D721Med (cell line): ENCODE results near the gene RSPH4A.

Experiments
- DNase-seq: peaks from one replicate; pipeline ENCODE4 v3.0.0; 2011; ENCODE audit warnings: low spot score; ENCODE audit not compliant: insufficient read length
- FAIRE-seq: peaks from 2 replicates; lab custom pipeline; 2011; peaks lifted over from hg19 to GRCh38; lab: Jason Lieb, UNC
- TF ChIP-seq, protein P1 (sequence below): IDR thresholded peaks from 2 replicates; pipeline ENCODE4 v1.5.1; 2012; ENCODE audit warnings: mild to moderate bottlenecking, control low read depth; ENCODE audit not compliant: insufficient read depth; ENCODE audit errors: missing control alignments

Gene RSPH4A

DNA sequence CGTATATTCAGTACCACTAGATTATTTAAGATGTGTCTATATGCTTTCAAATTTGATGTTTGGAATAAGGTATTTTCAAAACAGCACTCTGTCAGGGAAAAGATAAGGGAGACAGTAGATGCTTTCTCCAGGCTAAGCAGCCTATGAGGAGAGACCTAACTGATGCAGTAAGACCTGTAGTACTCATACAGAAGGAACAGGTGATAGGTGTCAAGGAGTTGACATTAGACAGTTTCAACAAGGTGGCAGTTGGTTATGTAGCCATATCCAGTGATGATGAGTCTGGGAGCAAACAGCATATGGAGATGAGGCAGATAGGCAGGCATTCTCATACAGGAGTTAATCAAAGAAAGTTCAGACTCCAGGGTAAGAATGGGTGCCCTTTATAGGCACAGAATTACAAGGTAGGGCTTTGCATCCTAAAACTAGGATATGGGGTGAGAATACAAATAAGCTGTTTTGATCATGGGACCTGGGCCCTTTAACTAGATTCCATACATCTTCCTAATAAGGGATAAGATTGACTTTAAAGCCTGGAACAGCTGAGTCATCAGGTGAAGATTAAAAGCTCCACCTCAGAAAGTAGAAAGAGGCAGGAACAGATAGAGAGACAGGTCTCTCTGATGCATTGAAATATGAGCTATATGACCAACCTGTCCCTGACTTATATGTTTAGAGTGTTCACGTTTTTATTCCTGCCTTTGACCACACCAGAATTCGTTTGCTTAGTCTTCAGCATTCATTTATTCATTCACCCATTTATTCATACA, 7.9 kb downstream of the RSPH4A start:
- no peak for FAIRE-seq
- DNase-seq: no peak
- TF ChIP-seq, protein P1, sequence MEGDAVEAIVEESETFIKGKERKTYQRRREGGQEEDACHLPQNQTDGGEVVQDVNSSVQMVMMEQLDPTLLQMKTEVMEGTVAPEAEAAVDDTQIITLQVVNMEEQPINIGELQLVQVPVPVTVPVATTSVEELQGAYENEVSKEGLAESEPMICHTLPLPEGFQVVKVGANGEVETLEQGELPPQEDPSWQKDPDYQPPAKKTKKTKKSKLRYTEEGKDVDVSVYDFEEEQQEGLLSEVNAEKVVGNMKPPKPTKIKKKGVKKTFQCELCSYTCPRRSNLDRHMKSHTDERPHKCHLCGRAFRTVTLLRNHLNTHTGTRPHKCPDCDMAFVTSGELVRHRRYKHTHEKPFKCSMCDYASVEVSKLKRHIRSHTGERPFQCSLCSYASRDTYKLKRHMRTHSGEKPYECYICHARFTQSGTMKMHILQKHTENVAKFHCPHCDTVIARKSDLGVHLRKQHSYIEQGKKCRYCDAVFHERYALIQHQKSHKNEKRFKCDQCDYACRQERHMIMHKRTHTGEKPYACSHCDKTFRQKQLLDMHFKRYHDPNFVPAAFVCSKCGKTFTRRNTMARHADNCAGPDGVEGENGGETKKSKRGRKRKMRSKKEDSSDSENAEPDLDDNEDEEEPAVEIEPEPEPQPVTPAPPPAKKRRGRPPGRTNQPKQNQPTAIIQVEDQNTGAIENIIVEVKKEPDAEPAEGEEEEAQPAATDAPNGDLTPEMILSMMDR: no peak

DNA sequence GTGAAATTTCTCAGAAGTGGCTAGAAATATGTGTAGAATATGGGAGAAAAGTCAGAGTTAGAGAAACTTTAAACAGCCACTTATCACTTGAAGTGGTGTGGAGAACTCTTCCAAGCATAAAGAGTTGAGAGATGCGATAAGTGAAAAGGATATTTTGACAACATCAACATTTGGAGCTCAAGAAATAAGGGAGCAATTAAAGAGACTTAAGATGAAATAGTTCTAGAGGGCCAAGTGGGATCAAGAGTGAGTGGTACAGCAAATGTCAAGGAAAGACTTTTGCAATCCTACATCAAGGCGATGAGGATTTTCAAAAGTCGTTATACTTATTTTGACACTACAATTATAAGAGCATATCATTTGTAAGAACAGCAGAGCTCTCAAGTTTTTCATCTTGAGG, 9.6 kb downstream of the RSPH4A start:
- no peak for FAIRE-seq
- TF ChIP-seq, protein P1: no peak
- no peak for DNase-seq

DNA sequence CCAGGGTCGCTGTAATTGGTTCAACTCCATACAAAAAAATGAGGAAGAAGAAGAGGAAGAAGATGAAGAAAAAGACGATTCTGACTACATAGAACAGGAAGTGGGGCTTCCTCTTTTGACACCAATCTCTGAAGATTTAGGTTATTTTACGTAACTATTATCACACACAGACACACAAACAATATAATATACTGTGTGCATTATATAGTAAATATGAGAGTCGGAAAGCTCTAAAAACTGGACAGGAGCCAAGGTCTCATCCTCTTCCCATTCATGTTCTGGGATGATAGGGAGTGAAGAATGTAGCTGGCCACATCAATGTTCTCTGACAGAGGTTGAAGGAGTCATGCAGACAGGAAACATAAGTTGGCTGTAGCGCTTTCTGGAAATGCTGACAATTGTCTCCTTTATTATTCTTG, 13.3 kb downstream of the RSPH4A start:
- DNase-seq (no peak), FAIRE-seq (no peak)
- TF ChIP-seq, protein P1: no peak

DNA sequence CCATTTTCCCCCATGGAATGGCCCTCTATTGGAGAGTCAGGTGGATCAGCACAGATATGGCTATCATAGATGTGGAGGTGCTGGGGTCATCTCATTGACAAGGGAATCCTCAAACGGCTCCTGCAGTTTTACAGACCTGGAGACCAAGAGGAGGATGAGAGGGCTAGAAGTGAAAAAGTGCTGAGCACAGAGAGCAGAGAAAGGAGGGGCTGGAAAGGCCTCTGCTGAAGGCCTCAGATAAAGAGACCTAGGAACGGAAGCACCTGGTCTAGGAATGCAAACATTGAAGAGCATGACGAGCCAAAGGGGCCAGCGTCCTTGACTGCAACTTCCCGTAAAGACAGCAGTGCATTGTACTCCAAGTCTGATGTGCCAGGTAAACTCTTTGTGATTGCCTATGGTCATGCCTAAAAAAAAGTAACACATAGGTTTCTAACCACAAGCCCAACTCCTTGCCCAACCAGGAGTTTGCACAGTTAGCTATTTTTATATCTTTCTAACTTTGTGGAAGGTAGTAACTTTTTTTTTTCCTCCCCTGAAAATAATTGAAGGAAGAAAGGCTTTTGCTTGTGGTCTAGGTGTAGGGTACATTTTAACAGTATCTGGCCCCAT, 15.2 kb downstream of the RSPH4A start:
- DNase-seq: no peak
- no peak for FAIRE-seq
- TF ChIP-seq, protein P1: no peak

DNA sequence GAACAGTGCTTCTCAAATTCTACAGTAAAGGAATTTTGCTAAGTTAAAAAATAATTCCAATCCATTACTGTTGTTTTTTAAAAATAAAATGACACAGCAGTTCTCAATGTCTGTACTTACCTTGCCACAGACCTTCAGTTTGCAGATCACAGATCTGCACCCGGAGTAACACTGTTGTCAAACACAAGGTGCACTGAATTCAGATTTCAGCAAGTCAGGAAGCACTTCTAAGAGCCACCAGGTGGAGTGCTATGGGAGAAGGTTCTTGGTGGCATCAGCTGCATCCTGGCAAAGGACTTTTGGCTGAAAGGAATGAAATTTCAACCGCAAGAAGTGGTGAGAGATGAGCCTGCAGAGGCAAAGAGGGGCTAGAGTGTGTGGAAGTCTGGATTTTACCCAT, 17.4 kb downstream of the RSPH4A start:
- DNase-seq: no peak
- FAIRE-seq: no peak
- TF ChIP-seq, protein P1: no peak

DNA sequence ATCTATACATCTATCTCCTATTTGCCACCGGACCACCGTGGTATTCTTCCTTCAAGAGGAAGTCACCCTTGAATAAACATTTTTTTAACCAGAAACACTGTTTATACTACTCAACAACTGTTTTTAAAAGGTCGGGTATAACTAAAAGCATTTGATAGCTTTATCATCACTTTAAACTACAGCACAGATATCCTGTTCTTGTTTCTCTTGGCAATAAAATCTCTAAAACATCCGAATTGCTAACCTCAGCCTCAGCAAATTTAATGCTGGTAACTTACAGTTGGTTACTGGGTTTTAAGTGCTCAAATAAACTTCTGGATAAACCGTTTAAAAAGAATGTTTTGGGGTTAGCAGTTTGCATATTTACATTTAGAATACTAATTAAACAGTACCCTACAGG, 31.9 kb downstream of the RSPH4A start:
- FAIRE-seq (no peak), DNase-seq (no peak)
- TF ChIP-seq, protein P1: no peak

DNA sequence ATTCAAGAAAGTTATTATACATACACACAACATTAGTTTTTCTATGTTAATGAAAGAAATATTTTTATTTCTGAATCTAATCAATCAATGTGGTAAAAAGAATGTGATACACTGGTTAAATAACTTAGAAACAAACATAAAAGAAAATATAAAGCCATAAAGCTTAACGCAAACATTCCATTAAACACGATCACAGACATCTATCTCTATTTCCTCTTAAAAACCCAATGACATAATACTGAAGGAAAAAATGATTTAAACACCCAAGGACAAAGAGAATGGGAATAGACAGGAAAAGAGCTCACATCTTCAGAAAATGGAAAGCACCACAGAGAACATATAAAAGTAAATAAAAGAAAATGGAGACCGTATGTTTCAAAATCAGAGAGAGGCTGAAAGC, 32.9 kb downstream of the RSPH4A start:
- FAIRE-seq (no peak), DNase-seq (no peak)
- TF ChIP-seq, protein P1: no peak
